GM18498 (cell line): ENCODE data around the gene ITGBL1.
A peak's percentile ranks its signal among the peaks of the same experiment; 100 is the strongest.
"Not testable (repeated sequence)": the region's sequence is repeated elsewhere in the genome, so short reads cannot be mapped to it uniquely, and the experiment has no call there.

Experiments used
- ATAC-seq: cut with Tn5 transposase; IDR thresholded peaks from one replicate; pipeline ENCODE4 v1.9.1; 2021; ENCODE audit warnings: mild to moderate bottlenecking, moderate library complexity; ENCODE audit not compliant: unreplicated experiment

Gene ITGBL1

GRCh38 chr13:101511766-101512165 lies 59.3 kb downstream of the ITGBL1 start:
- no peak for ATAC-seq

- ATAC-seq = no peak
Measured at GRCh38 chr13:101512650-101513049, 60.2 kb downstream of the ITGBL1 start.

- ATAC-seq = no peak
Measured at GRCh38 chr13:101514100-101514499, 61.6 kb downstream of the ITGBL1 start.

GRCh38 chr13:101514695-101515275 lies 62.3 kb downstream of the ITGBL1 start:
- peak; percentile 75 for ATAC-seq

- no peak for ATAC-seq
Measured at GRCh38 chr13:101515504-101515903, 63.0 kb downstream of the ITGBL1 start.

- ATAC-seq = no peak
Measured at GRCh38 chr13:101516262-101516661, 63.8 kb downstream of the ITGBL1 start.

- peak; percentile 75 for ATAC-seq
Measured at GRCh38 chr13:101520672-101521071, 68.2 kb downstream of the ITGBL1 start.

- ATAC-seq = no peak
Measured at GRCh38 chr13:101521371-101521770, 68.9 kb downstream of the ITGBL1 start.

- ATAC-seq = no peak
Measured at GRCh38 chr13:101522607-101523006, 70.1 kb downstream of the ITGBL1 start.

GRCh38 chr13:101523154-101524131 lies 71.0 kb downstream of the ITGBL1 start:
- no peak for ATAC-seq

- ATAC-seq = no peak
Measured at GRCh38 chr13:101527130-101527529, 74.7 kb downstream of the ITGBL1 start.

- ATAC-seq = no peak
Measured at GRCh38 chr13:101529422-101529821, 76.9 kb downstream of the ITGBL1 start.

GRCh38 chr13:101530293-101530692 lies 77.8 kb downstream of the ITGBL1 start:
- no peak for ATAC-seq

GRCh38 chr13:101535192-101535746 lies 82.8 kb downstream of the ITGBL1 start:
- no peak for ATAC-seq

GRCh38 chr13:101536079-101536478 lies 83.6 kb downstream of the ITGBL1 start:
- no peak for ATAC-seq

- not testable (repeated sequence) for ATAC-seq
Measured at GRCh38 chr13:101544544-101544943, 92.1 kb downstream of the ITGBL1 start.

- no peak for ATAC-seq
Measured at GRCh38 chr13:101544979-101545378, 92.5 kb downstream of the ITGBL1 start.

- ATAC-seq = no peak
Measured at GRCh38 chr13:101545521-101545920, 93.0 kb downstream of the ITGBL1 start.

- ATAC-seq = no peak
Measured at GRCh38 chr13:101552286-101552685, 99.8 kb downstream of the ITGBL1 start.

- ATAC-seq = no peak
Measured at GRCh38 chr13:101552786-101553185, 100.3 kb downstream of the ITGBL1 start.

- ATAC-seq = no peak
Measured at GRCh38 chr13:101554420-101555125, 102.1 kb downstream of the ITGBL1 start.
